ENCODE data around the gene NUP50.

The NUP50 gene

DNA sequence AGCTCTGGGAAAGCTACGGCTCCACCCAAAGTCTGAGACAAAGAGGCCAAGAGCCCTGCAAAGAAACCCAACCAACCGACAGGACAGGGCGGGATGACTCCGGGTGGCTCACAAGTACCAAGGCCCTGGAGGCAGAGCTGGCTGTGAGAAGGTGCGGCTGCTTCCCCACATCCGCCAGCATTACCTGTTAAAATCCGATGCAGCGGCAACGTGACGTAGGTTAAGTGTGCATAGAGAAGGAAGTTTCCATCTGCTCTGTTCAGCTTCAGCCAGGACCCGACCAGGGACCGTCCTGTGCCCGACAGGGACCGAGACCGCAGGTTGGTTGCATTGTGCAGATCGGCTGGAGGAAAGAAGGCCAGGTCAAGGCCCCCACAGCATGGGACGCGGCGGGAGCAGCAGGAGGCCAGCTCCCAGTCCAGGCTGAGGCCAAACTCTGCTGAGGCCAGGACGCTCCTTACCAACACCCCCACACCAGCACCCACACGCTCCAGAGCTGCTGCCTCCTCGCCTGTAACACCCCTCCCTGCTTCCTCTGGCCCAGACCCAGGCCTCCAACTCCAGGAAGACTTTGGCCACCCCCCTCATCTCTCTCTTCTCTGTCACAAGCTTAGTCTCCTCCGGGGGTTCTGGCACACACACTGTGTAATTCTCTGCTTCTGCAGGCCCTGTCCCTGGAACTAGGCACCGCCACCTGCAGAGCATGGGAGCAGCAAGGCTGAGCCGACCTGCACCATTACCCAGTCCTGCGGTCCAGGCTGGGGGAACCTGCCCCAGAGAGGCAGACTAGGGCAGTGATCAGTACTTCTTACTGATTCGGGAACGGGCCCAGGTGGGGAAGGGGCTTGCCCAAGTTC is 34.1 kb downstream of the NUP50 start:
- Histone ChIP-seq H3K4me1 (ENCODE audit: insufficient read depth, low read length) (peaks cover 5% of the 10 kb centered on the region), H3K9me3 (ENCODE audit: insufficient read depth, low read depth, low read length) (no peaks in the 10 kb centered on the region), H3K27ac (ENCODE audit: low read length) (no peak overlapping the region), H3K27me3 (ENCODE audit: insufficient read depth, low read length) (no peaks in the 10 kb centered on the region), H3K4me3 (ENCODE audit: low read length) (no peak overlapping the region), H3K36me3 (ENCODE audit: insufficient read depth, low read depth, low read length) (peaks cover 24% of the 10 kb centered on the region), H3K9ac (ENCODE audit: low read depth, low read length) (no peak overlapping the region)

- H3K27me3 ChIP-seq (ENCODE audit: insufficient read depth, low read length): no peaks in the 10 kb centered on the region
- H3K4me3 ChIP-seq (ENCODE audit: low read length): no peak overlapping the region
- H3K9ac ChIP-seq (ENCODE audit: low read depth, low read length): no peak overlapping the region
- H3K9me3 ChIP-seq (ENCODE audit: insufficient read depth, low read depth, low read length): no peaks in the 10 kb centered on the region
- peaks cover 24% of the 10 kb centered on the region for H3K36me3 ChIP-seq (ENCODE audit: insufficient read depth, low read depth, low read length)
- H3K4me1 ChIP-seq (ENCODE audit: insufficient read depth, low read length): no peaks in the 10 kb centered on the region; the same call in none of the 2 replicates
- H3K27ac ChIP-seq (ENCODE audit: low read length): no peak overlapping the region
Observed at GRCh38 chr22:45198463-45198795, 34.7 kb downstream of the NUP50 start.

- Histone ChIP-seq H3K9me3 (ENCODE audit: insufficient read depth, low read depth, low read length) (no peaks in the 10 kb centered on the region), H3K9ac (ENCODE audit: low read depth, low read length) (no peak overlapping the region), H3K27ac (ENCODE audit: low read length) (no peak overlapping the region), H3K36me3 (ENCODE audit: insufficient read depth, low read depth, low read length) (peaks cover 24% of the 10 kb centered on the region), H3K4me3 (ENCODE audit: low read length) (no peak overlapping the region), H3K4me1 (ENCODE audit: insufficient read depth, low read length) (no peaks in the 10 kb centered on the region; the same call in 1 of the 2 replicates), H3K27me3 (ENCODE audit: insufficient read depth, low read length) (no peaks in the 10 kb centered on the region)
Observed at GRCh38 chr22:45199723-45200122, 36.0 kb downstream of the NUP50 start.

- Histone ChIP-seq H3K36me3 (ENCODE audit: insufficient read depth, low read depth, low read length) (peaks cover 24% of the 10 kb centered on the region), H3K4me3 (ENCODE audit: low read length) (no peak overlapping the region), H3K9ac (ENCODE audit: low read depth, low read length) (no peak overlapping the region), H3K27ac (ENCODE audit: low read length) (no peak overlapping the region), H3K4me1 (ENCODE audit: insufficient read depth, low read length) (no peaks in the 10 kb centered on the region; the same call in 1 of the 2 replicates), H3K27me3 (ENCODE audit: insufficient read depth, low read length) (no peaks in the 10 kb centered on the region), H3K9me3 (ENCODE audit: insufficient read depth, low read depth, low read length) (no peaks in the 10 kb centered on the region)
Observed at GRCh38 chr22:45200230-45200629, 36.5 kb downstream of the NUP50 start.

- Histone ChIP-seq H3K9me3 (ENCODE audit: insufficient read depth, low read depth, low read length) (no peaks in the 10 kb centered on the region), H3K9ac (ENCODE audit: low read depth, low read length) (no peak overlapping the region), H3K27ac (ENCODE audit: low read length) (no peak overlapping the region), H3K4me3 (ENCODE audit: low read length) (no peak overlapping the region), H3K27me3 (ENCODE audit: insufficient read depth, low read length) (no peaks in the 10 kb centered on the region), H3K4me1 (ENCODE audit: insufficient read depth, low read length) (no peaks in the 10 kb centered on the region; the same call in 1 of the 2 replicates), H3K36me3 (ENCODE audit: insufficient read depth, low read depth, low read length) (peaks cover 24% of the 10 kb centered on the region)
Observed at GRCh38 chr22:45200860-45201511, 37.3 kb downstream of the NUP50 start.

- no peak overlapping the region for H3K4me3 ChIP-seq (ENCODE audit: low read length)
- no peak overlapping the region for H3K9ac ChIP-seq (ENCODE audit: low read depth, low read length)
- no peaks in the 10 kb centered on the region for H3K9me3 ChIP-seq (ENCODE audit: insufficient read depth, low read depth, low read length)
- peaks cover 18% of the 10 kb centered on the region for H3K36me3 ChIP-seq (ENCODE audit: insufficient read depth, low read depth, low read length)
- no peaks in the 10 kb centered on the region; the same call in 1 of the 2 replicates for H3K4me1 ChIP-seq (ENCODE audit: insufficient read depth, low read length)
- H3K27me3 ChIP-seq (ENCODE audit: insufficient read depth, low read length): no peaks in the 10 kb centered on the region
- no peak overlapping the region for H3K27ac ChIP-seq (ENCODE audit: low read length)
Observed at GRCh38 chr22:45201678-45202332, 38.1 kb downstream of the NUP50 start.

DNA sequence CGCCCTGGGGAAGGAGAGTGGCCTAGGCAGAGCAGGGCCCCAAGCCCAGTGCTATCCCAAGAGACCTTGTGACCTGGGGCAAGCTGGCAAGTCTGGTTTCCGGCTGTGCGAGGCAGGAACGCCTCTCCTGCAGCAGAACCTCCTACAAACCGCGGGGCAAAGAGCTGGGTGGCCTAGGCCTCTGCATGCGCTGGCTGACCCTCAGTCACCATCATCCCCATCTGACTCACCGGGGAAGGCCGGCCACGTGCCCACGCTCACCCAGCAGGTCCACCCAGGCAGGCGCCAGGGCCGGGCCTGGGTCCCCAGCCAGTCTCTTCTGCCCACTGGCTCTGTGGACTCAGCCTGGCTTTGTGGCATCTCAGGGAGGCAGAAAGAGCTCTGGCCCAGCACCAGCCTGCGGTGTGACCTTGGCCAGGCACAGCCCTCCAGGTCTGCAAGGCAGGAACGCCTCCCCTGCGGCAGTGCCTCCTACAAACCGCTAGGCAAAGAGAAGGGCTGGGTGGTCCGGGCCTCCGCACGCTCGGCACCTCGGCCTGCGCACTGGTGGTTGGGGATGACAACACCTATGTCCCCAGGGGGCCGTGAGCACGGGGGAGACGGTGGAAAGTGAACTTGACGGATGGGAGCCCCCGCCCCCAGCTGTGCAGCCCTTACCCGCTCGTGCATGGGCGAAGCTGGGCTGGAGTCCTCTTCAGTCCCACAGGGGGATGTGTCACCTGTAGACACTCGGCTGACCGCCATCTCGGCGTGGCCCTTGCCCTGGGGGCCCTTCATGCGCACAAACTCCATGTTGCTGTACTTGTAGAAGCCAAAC is 38.8 kb downstream of the NUP50 start:
- Histone ChIP-seq H3K27ac (ENCODE audit: low read length) (no peak overlapping the region), H3K4me1 (ENCODE audit: insufficient read depth, low read length) (no peaks in the 10 kb centered on the region; the same call in 1 of the 2 replicates), H3K36me3 (ENCODE audit: insufficient read depth, low read depth, low read length) (peaks cover 13% of the 10 kb centered on the region), H3K27me3 (ENCODE audit: insufficient read depth, low read length) (no peaks in the 10 kb centered on the region), H3K9ac (ENCODE audit: low read depth, low read length) (no peak overlapping the region), H3K4me3 (ENCODE audit: low read length) (no peak overlapping the region), H3K9me3 (ENCODE audit: insufficient read depth, low read depth, low read length) (no peaks in the 10 kb centered on the region)

DNA sequence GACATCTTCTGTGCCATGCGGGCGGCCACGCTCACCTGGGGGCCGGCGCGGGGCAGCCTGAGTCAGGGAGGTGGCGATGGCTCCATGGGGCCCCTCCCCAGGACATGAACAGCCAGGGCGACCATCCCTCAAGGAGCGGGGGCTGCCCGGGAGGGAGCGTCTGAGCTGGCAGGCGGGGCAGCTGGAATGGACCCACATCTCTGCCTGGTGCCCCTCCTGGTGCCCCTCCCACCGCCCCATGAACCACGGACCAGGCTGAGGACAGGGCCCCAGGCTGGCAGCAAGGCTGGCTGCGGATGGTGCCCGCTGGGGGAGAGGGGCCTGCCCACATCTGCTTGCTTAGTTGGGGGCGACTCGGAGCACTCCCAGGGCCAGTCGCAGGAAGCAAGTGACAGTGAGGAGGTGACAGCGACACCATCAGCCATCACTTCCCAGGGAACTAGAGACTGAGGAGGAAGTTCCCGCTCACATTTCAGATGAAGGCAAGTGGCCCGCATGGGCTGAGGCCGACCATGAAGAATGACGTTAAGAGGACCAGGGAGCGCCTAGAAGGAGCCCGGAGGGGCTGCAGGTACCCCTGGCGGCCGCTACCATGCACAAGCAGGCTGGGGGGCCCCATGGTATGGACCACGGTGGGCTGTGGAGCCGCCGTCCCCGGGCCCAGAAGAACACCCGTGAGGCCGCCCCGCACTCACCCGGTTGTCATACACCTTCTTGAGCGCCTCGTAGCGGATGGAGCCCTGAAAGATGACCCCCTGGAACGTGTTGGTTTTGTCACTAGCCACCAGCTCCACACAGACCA is 39.6 kb downstream of the NUP50 start:
- Histone ChIP-seq H3K27me3 (ENCODE audit: insufficient read depth, low read length) (no peaks in the 10 kb centered on the region), H3K9ac (ENCODE audit: low read depth, low read length) (no peak overlapping the region), H3K27ac (ENCODE audit: low read length) (no peak overlapping the region), H3K4me1 (ENCODE audit: insufficient read depth, low read length) (no peaks in the 10 kb centered on the region; the same call in 1 of the 2 replicates), H3K4me3 (ENCODE audit: low read length) (no peak overlapping the region), H3K9me3 (ENCODE audit: insufficient read depth, low read depth, low read length) (no peaks in the 10 kb centered on the region), H3K36me3 (ENCODE audit: insufficient read depth, low read depth, low read length) (peaks cover 8% of the 10 kb centered on the region; the same call in 1 of the 2 replicates)

DNA sequence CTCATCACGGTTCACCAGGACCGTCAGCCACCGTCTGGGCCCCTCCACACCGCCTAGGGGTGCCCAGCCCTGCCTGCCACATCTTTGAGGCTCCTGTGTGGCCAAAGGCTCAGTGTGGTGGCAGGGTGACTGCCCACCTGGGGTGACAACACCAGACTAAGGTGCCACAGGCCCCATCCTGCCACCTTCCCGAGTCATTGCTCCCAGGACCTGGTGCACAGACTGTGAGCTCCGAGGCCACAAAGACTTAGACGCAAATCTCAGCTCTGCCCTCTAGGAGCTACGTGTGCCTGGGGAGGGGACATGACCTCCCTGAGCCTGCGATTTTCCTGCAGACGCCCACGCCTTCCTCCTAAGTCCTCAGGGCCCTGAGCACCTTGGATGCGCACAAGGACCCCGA is 40.5 kb downstream of the NUP50 start:
- peaks cover 4% of the 10 kb centered on the region; the same call in 1 of the 2 replicates for H3K36me3 ChIP-seq (ENCODE audit: insufficient read depth, low read depth, low read length)
- no peaks in the 10 kb centered on the region for H3K27me3 ChIP-seq (ENCODE audit: insufficient read depth, low read length)
- H3K4me1 ChIP-seq (ENCODE audit: insufficient read depth, low read length): no peaks in the 10 kb centered on the region; the same call in 1 of the 2 replicates
- no peak overlapping the region for H3K27ac ChIP-seq (ENCODE audit: low read length)
- no peak overlapping the region for H3K9ac ChIP-seq (ENCODE audit: low read depth, low read length)
- H3K4me3 ChIP-seq (ENCODE audit: low read length): no peak overlapping the region
- no peaks in the 10 kb centered on the region for H3K9me3 ChIP-seq (ENCODE audit: insufficient read depth, low read depth, low read length)

- no peak overlapping the region for H3K27ac ChIP-seq (ENCODE audit: low read length)
- no peaks in the 10 kb centered on the region; the same call in 1 of the 2 replicates for H3K4me1 ChIP-seq (ENCODE audit: insufficient read depth, low read length)
- H3K9me3 ChIP-seq (ENCODE audit: insufficient read depth, low read depth, low read length): no peaks in the 10 kb centered on the region
- H3K27me3 ChIP-seq (ENCODE audit: insufficient read depth, low read length): no peaks in the 10 kb centered on the region
- no peak overlapping the region for H3K9ac ChIP-seq (ENCODE audit: low read depth, low read length)
- no peaks in the 10 kb centered on the region for H3K36me3 ChIP-seq (ENCODE audit: insufficient read depth, low read depth, low read length)
- no peak overlapping the region for H3K4me3 ChIP-seq (ENCODE audit: low read length)
Observed at GRCh38 chr22:45204819-45205218, 41.1 kb downstream of the NUP50 start.
